Stimulated activated CD4-positive, alpha-beta T cell treated with anti-CD3 and anti-CD28 coated beads, TNF-alpha, amount 100 ng/mL, for 1 hour (primary cell): Measurements from ENCODE around the gene TYRP1.
"Not testable (repeated sequence)": the region's sequence is repeated elsewhere in the genome, so short reads cannot be mapped to it uniquely, and the experiment has no call there.

ENCODE experiments used
- DNase-seq, 3 donors: peaks; one replicate each; pipeline ENCODE4 v3.0.0-alpha.2; 2020; ENCODE audit warnings: low read depth in 3 of 3, low spot score in 1 of 3

TYRP1 gene

GRCh38 chr9:12693141-12693540 is at the start of gene TYRP1:
TSS of gene TYRP1 (plus strand) at chr9:12693385. CDS start at chr9:12693997, 612 bp downstream.
- DNase-seq, result no peak

- no peak for DNase-seq
Observed at GRCh38 chr9:12643686-12644085, 49.5 kb upstream of the TYRP1 start.

DNA sequence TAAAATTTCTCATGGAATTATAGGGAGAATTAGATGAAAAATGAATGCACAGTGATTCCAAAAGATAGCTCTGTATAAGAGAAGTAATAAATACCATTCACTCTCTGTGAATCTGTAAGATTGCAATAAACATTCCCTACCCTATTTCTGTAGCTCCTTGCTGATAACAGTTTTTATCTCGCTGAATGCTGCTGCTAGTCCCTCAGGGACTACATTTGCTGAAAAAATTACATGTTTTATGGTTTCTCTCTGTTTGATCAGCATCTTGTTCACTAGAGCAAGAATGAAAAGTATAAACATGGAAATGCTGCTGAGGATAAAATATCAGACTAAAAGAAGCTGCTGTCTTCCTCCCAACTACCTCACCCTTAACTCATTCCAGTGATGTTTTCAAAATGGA is 44.3 kb upstream of the TYRP1 start:
- DNase-seq, result no peak

DNA sequence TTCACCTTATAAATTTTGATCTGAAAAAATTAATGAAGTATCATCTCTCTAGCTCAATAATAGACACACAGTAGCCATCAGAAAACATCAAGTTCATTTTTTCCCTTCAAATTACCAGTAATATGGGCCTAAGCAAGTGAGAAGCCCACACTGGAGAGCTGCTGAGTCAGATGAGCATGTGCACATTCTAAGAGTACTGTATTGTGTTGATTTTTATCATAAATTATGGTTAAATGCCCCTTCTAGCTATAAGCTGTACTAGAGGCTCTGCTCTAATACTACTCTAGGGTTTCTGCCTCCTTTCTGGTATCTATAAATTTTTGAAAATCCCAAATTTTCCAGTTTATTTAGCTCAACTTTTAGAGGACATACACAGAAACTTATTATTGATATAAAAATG is 42.1 kb upstream of the TYRP1 start:
- no peak for DNase-seq

GRCh38 chr9:12652973-12653372 is 40.2 kb upstream of the TYRP1 start:
- no peak for DNase-seq

DNA sequence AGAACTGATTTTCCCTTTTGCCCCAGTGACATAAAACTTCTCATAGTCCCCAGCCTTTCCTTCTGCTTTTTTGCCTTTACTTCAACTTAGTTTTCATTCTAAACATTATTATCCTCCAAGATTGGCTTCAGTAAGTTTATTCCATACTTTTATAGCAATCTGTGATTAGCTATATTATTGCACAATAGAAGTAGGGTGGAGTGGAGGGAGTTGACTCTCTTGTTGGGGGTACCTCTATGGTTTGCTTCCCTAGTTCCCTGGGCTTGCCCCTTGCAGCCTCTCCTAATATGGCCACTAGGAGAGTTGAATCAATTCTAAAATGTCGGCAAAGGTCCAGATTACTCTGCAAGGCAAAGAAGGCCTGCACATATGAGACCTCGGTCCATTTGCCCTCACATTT is 36.4 kb upstream of the TYRP1 start:
- no peak for DNase-seq

DNA sequence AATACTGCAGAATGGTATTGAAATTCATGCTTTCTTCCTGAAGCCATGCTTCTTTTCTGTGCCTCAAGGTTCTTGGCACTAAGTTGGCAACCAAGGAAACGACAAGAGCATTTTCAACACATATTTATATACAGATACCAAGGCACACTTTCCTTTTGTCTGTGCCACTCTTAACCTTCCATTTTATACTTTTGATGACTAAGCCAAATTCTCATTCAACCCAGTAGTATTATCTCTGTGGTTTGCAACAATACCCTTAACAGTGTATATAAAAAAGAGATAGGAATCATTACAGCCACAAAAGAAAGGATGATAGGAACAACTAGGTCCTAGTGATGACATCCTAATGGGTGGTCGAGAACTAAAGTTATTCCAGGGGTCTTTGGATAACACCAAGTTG is 36.0 kb upstream of the TYRP1 start:
- DNase-seq, result no peak

- no peak for DNase-seq
Observed at GRCh38 chr9:12657998-12658397, 35.2 kb upstream of the TYRP1 start.

DNA sequence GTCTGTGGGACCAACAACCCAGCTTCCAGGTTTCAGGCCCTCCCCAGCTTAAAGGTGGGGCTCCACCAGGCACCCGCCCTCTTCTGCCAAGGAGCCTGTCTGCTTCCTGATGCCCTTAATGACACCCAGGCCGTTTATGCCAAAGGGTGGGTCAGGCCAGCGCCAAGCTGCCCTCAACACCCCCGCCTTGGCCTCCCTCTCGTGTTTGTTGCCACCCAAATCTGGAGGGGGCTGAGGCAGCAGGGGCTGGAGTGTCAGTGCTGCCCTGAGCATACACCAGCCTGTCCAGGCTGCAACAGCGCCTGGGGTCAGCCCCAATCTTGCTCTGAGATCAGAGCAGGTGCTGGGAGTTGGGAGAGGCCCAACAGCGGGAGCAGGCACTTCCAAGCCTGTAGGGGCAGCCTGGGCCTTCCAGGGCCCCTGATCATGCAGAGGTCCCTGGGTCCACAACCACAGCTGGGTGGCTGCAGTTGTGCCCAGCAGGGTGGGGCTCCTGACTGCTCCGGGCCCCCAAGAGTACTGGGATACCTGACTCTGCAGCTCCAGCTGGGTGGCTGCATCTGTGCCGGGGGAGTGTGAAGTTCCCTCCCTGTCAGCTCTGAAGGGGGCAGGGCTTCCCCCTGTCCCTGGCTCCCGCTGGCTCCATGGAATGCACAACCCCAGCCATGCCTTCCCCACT is 34.5 kb upstream of the TYRP1 start:
- no peak for DNase-seq

GRCh38 chr9:12659220-12659619 is 34.0 kb upstream of the TYRP1 start:
- DNase-seq, result no peak

DNA sequence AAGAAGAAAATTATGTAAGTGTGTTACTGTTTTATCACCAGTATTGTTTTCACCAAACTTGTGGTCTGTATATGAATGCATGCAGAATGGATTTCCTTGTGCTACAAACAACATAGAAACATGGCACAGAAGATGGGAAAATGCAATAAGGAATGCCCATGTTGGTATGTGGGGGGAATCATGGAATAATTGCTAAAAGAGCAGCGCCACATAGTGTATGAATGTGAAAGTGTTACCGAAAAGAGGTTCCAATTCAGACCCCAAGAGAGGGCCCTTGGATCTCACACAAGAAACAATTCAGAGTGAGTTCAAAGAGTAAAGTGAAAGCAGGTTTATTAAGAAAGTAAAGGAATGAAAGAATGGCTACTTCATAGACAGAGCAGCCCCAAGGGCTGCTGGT is 26.4 kb upstream of the TYRP1 start:
- no peak for DNase-seq

DNA sequence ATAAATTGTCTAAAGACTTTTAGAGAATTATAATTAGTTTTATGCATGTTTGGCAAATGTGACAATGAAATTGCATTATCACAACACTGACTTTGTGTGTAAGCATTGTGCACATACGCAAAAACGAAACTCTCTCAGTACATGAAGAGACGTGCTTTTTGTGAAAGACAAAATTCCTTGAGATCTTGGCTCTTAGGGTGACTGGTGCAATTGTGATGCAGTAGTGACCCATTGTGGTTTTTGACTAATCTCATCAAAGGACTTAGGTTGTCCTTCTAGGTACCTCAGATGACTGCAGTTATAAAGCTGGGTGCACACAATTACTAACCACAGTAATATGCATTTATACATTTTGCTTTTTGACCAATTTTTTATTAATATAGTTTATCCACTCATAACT is 25.3 kb upstream of the TYRP1 start:
- no peak for DNase-seq

DNA sequence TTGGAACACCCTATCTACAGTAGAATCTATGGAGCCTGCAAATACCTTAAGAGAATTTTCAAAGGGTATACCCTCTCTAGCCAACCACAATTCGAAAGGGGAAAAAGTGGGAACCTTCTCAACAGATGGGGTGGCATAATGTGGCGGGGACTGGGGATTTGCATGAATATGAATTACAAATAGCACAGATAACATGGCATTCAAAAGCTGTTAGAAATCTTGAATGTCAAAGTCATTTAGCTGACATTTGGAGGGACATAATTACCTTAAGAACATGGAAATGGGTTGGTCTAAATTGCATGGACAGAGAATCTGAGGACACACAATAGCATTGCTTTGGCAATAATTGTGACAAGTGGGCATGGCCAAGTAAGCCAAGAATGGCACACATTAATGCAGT is 23.2 kb upstream of the TYRP1 start:
- no peak for DNase-seq

GRCh38 chr9:12674961-12675360 is 18.2 kb upstream of the TYRP1 start:
- no peak for DNase-seq

DNA sequence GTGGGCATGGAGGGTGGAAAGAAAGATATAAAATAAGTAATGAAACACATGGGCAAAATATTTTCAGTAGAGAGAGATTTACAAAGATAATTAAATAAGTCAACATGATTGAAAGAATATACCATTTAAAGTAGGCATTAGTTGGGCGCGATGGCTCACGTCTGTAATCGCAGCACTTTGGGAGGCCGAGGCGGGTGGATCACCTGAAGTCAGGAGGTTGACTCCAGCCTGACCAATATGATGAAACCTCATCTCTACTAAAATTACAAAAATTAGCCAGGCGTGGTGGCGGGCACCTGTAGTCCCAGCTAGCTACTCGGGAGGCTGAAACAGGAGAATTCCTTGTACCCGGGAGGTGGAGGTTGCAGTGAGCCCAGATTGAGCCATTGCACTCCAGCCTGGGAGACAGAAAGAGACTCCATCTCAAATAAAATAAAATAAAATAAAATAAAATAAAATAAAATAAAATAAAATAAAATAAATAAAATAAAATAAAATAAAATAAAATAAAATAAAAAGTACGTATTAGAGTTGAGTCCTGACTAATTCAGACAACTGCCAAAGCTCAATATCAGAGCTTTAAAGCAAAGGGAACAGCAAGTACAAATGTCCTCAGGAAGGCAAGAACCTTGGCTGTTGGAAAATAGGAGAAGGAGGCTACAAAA is 15.6 kb upstream of the TYRP1 start:
- DNase-seq, result not testable (repeated sequence)

DNA sequence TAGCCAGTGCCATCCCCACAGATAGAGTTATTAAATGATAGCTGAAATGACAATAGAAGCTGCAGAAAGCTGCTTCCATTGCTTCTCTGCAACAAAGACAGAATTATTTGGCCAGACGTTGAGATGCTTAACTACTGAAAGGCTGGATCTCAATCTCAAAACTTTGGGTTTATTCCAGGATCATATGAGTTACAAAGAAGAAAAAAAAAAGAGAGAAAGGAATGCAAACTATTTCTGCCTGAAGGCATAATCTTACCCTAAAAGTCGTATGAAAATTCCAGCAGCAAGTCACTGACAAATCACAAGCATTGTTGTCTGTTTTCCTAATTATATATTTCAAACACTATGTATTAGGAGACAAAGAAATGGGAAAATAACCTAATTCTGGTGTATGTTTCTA is 12.8 kb upstream of the TYRP1 start:
- no peak for DNase-seq

DNA sequence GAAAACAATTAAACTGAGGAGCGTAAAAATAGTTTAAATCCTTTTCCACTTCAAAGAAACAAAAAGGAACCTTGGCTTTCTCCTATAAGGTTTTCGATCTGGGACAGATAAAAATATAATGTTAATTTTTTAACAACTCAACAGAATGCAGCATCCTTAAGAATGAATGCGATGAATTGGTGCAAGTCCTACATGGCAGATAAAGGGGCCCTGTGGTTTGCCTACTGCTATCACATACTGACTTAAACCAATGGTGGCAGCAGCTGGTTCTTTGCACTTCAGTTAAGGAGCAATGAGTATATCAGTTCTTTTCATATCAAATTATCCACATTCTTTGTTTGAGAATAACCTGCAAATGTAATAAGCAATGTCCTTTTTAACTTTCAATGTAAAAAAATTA is 12.4 kb upstream of the TYRP1 start:
- DNase-seq, result no peak

GRCh38 chr9:12681620-12682019 is 11.6 kb upstream of the TYRP1 start:
- DNase-seq, result no peak

GRCh38 chr9:12684974-12685373 is 8.2 kb upstream of the TYRP1 start:
- no peak for DNase-seq

DNA sequence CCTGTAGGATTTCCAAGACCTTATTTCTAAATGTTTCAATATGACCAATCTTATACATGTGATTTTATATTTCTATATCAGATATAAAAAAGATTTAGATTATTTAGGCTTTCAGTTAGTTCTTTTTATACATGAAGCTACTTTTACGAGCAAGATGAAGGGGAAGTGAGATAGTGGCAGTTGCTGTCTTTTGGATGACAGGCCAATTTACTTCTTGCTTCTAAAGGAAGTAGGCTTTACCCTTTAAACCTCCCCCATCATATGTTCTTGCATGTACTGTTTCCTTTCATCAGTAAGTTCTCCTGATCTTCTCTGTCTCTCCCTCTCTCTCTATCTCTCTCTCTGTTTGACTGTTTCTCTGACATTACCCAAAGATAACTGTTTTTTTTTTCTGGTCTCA is 4.0 kb upstream of the TYRP1 start:
- DNase-seq, result no peak

DNA sequence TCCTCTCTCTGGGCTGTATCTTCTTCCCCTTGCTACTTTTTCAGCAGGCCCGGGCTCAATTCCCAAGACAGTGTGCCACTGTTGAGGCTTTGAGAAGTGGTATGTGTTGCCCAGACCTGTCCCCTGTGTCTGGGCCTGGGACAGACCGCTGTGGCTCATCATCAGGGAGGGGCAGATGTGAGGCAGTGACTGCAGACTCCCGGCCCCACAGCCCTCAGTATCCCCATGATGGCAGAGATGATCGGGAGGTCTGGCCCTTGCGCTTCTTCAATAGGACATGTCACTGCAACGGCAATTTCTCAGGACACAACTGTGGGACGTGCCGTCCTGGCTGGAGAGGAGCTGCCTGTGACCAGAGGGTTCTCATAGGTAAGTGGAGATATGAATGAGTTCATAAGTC is 828 bp downstream of the TYRP1 start:
- DNase-seq, result no peak

GRCh38 chr9:12695474-12695873 is 2.3 kb downstream of the TYRP1 start:
- DNase-seq, result no peak
